A549 (cell line): ENCODE results near the gene PLPPR3.

Experiments used
- CHD4 ChIP-seq: fragments of 200-600 bp; sonication (generic); IDR thresholded peaks from 2 replicates; pipeline ENCODE4 v1.6.1; 2016; ENCODE audit warnings: antibody characterized with exemption, mild to moderate bottlenecking, borderline replicate concordance
- EP300 ChIP-seq, 2 experiments: fragments of >200 bp; sonication (Bioruptor Twin); formaldehyde crosslinking; IDR thresholded peaks; 2 replicates in 1 of 2; 3 replicates in 1 of 2; pipeline ENCODE4 v1.6.1; 2016 to 2017
- KDM1A ChIP-seq: fragments of 200-600 bp; sonication (generic); IDR thresholded peaks from 2 replicates; pipeline ENCODE4 v1.6.1; 2016; ENCODE audit warnings: low read depth, mild to moderate bottlenecking
- POLR2A ChIP-seq: IDR thresholded peaks from 2 replicates; pipeline ENCODE4 v1.6.1; 2012; ENCODE audit warnings: mild to moderate bottlenecking, low read length
- TP53 ChIP-seq: fragments of 250-450 bp; sonication (Bioruptor Pico); IDR thresholded peaks from 2 replicates; pipeline ENCODE4 v1.5.0; 2021; ENCODE audit warnings: mild to moderate bottlenecking, moderate library complexity
- TF ChIP-seq, protein P1 (sequence below): fragments of >200 bp; sonication (Bioruptor Twin); formaldehyde crosslinking; IDR thresholded peaks from 3 replicates; pipeline ENCODE4 v1.5.1; 2016
- TF ChIP-seq, protein P2 (sequence below): IDR thresholded peaks from 2 replicates; pipeline ENCODE4 v1.6.1; 2012

DNA sequence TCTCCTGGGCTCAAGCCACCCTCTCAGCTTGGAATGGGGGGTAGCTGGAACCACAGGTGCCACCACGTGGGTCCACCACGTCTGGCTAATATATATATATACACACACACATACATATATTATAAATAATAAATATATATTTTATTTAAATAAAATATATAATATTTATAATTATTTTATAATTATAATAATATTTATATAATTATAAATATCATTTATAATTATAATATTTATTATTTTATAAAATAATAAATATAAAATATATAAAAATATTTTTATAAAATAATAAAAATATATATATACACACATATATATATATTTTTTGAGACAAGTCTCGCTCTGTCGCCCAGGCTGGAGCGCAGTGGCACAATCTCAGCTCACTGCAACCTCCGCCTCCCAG lies 32.8 kb upstream of the PLPPR3 start:
- no peak for TF ChIP-seq EP300 (IDR thresholded peaks at IDR 0.05)
- TF ChIP-seq TP53 (CRISPR knock-in tag) = no peak
- TF ChIP-seq, protein P1, sequence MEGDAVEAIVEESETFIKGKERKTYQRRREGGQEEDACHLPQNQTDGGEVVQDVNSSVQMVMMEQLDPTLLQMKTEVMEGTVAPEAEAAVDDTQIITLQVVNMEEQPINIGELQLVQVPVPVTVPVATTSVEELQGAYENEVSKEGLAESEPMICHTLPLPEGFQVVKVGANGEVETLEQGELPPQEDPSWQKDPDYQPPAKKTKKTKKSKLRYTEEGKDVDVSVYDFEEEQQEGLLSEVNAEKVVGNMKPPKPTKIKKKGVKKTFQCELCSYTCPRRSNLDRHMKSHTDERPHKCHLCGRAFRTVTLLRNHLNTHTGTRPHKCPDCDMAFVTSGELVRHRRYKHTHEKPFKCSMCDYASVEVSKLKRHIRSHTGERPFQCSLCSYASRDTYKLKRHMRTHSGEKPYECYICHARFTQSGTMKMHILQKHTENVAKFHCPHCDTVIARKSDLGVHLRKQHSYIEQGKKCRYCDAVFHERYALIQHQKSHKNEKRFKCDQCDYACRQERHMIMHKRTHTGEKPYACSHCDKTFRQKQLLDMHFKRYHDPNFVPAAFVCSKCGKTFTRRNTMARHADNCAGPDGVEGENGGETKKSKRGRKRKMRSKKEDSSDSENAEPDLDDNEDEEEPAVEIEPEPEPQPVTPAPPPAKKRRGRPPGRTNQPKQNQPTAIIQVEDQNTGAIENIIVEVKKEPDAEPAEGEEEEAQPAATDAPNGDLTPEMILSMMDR = no peak
- TF ChIP-seq CHD4 = no peak
- no peak for TF ChIP-seq POLR2A
- TF ChIP-seq, protein P2, sequence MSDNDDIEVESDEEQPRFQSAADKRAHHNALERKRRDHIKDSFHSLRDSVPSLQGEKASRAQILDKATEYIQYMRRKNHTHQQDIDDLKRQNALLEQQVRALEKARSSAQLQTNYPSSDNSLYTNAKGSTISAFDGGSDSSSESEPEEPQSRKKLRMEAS = no peak
- TF ChIP-seq KDM1A = no peak
